ENCODE measurements around the gene B3GAT2.

Gene B3GAT2

GRCh38 chr6:70967049-70967448 lies 10.2 kb upstream of the B3GAT2 start:
- ATAC-seq: no peak
- no peak for TF ChIP-seq ZFP3 (CRISPR knock-in tag; IDR thresholded peaks at IDR 0.05)
- no peak for TF ChIP-seq ISL1 (CRISPR knock-in tag; IDR thresholded peaks at IDR 0.05)
- no peak for TF ChIP-seq TOX (CRISPR knock-in tag; IDR thresholded peaks at IDR 0.05; ENCODE audit: borderline replicate concordance)
- TF ChIP-seq ZNF565 (CRISPR knock-in tag; conservative IDR thresholded peaks at IDR 0.05; ENCODE audit: low read depth): no peak

- no peak for ATAC-seq
- no peak for TF ChIP-seq CSDC2 (CRISPR knock-in tag; IDR thresholded peaks at IDR 0.05)
- no peak for TF ChIP-seq ZNF8 (CRISPR knock-in tag; IDR thresholded peaks at IDR 0.05)
- TF ChIP-seq ZFP30 (CRISPR knock-in tag; IDR thresholded peaks at IDR 0.05): no peak
- no peak for TF ChIP-seq PATZ1 (CRISPR knock-in tag; IDR thresholded peaks at IDR 0.05; ENCODE audit: borderline replicate concordance)
- TF ChIP-seq RARB (CRISPR knock-in tag; IDR thresholded peaks at IDR 0.05): no peak
- TF ChIP-seq CSRNP3 (CRISPR knock-in tag; IDR thresholded peaks at IDR 0.05): no peak
- no peak for TF ChIP-seq ZNF565 (CRISPR knock-in tag; conservative IDR thresholded peaks at IDR 0.05; ENCODE audit: low read depth)
- no peak for TF ChIP-seq CREB5 (CRISPR knock-in tag; IDR thresholded peaks at IDR 0.05; ENCODE audit: low read depth)
- TF ChIP-seq SNAI2 (CRISPR knock-in tag; IDR thresholded peaks at IDR 0.05): no peak
Measured at GRCh38 chr6:70957284-70957617, 391 bp upstream of the B3GAT2 start.

- TF ChIP-seq ISL1 (CRISPR knock-in tag; IDR thresholded peaks at IDR 0.05) (no peak), ARNTL (CRISPR knock-in tag; IDR thresholded peaks at IDR 0.05; ENCODE audit: borderline replicate concordance, low read depth) (no peak), GLIS3 (CRISPR knock-in tag; IDR thresholded peaks at IDR 0.05) (no peak), OSR1 (CRISPR knock-in tag; IDR thresholded peaks at IDR 0.05) (no peak), PATZ1 (CRISPR knock-in tag; IDR thresholded peaks at IDR 0.05; ENCODE audit: borderline replicate concordance) (no peak), BACH2 (CRISPR knock-in tag; IDR thresholded peaks at IDR 0.05; ENCODE audit: borderline replicate concordance) (no peak), ZC3H10 (CRISPR knock-in tag; IDR thresholded peaks at IDR 0.05) (no peak), CSDC2 (CRISPR knock-in tag; IDR thresholded peaks at IDR 0.05) (no peak), POU6F1 (CRISPR knock-in tag; IDR thresholded peaks at IDR 0.05; ENCODE audit: borderline replicate concordance, low read depth) (no peak), TOX (CRISPR knock-in tag; IDR thresholded peaks at IDR 0.05; ENCODE audit: borderline replicate concordance) (no peak), ZNF565 (CRISPR knock-in tag; conservative IDR thresholded peaks at IDR 0.05; ENCODE audit: low read depth) (no peak), ESRRG (CRISPR knock-in tag; IDR thresholded peaks at IDR 0.05) (no peak), TCF4 (CRISPR knock-in tag; IDR thresholded peaks at IDR 0.05; ENCODE audit: borderline replicate concordance) (no peak), PPARA (CRISPR knock-in tag; IDR thresholded peaks at IDR 0.05; ENCODE audit: borderline replicate concordance) (no peak), ZFP3 (CRISPR knock-in tag; IDR thresholded peaks at IDR 0.05) (no peak), ZNF8 (CRISPR knock-in tag; IDR thresholded peaks at IDR 0.05) (no peak)
- ATAC-seq: peak; percentile 18; the same call in 1 of the 3 replicates
Measured at GRCh38 chr6:70956191-70956450, 739 bp downstream of the B3GAT2 start.
